ENCODE data around the gene GRK3. TPM values are rescaled to one million over a fixed set of nuclear protein-coding genes. Genes with fewer than 3 reads are reported as not detected.
"Not testable (repeated sequence)": the region's sequence is repeated elsewhere in the genome, so short reads cannot be mapped to it uniquely, and the experiment has no call there.

Gene GRK3
- total and polyA plus RNA-seq, 7 donors = 1.2 to 9.6 (median 7.2) TPM

DNA sequence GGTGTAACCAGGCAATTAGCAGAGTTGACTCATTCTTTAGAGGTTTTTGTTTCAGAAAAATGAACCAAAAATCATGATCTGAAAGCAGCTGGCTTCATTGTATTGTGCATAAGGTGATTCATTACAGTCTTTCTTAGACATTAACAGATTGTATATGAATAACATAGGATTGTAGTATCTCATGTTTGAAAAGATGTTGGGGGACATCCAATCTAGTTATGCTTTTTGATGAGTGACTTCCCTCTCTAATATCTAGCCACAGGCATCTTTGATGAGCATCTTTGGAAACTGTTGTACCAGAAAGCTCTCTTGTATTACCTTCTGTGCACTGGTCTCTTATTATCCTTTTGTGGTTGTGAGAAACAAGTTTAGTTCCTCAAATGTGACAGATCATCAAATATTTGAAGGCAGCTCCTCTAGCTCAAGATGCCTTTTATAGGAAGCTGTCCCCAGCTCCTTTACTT, 8.3 kb downstream of the GRK3 start:
- H3K27ac ChIP-seq = no peak overlapping the region
- DNase-seq = no peak
- H3K9me3 ChIP-seq = no peaks in the 10 kb centered on the region
- intact Hi-C loops (cut with DNase I) = no loop called here
- H3K36me3 ChIP-seq = no peaks in the 10 kb centered on the region
- TF ChIP-seq POLR2A (IDR thresholded peaks at IDR 0.05) (no peak), POLR2AphosphoS5 (IDR thresholded peaks at IDR 0.05) (no peak), EP300 (IDR thresholded peaks at IDR 0.05) (no peak)
- TF ChIP-seq, protein P1, sequence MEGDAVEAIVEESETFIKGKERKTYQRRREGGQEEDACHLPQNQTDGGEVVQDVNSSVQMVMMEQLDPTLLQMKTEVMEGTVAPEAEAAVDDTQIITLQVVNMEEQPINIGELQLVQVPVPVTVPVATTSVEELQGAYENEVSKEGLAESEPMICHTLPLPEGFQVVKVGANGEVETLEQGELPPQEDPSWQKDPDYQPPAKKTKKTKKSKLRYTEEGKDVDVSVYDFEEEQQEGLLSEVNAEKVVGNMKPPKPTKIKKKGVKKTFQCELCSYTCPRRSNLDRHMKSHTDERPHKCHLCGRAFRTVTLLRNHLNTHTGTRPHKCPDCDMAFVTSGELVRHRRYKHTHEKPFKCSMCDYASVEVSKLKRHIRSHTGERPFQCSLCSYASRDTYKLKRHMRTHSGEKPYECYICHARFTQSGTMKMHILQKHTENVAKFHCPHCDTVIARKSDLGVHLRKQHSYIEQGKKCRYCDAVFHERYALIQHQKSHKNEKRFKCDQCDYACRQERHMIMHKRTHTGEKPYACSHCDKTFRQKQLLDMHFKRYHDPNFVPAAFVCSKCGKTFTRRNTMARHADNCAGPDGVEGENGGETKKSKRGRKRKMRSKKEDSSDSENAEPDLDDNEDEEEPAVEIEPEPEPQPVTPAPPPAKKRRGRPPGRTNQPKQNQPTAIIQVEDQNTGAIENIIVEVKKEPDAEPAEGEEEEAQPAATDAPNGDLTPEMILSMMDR (IDR thresholded peaks at IDR 0.05) = no peak
- no peak overlapping the region for H3K4me3 ChIP-seq
- H3K4me1 ChIP-seq = no peaks in the 10 kb centered on the region
- H3K27me3 ChIP-seq = no peaks in the 10 kb centered on the region

DNA sequence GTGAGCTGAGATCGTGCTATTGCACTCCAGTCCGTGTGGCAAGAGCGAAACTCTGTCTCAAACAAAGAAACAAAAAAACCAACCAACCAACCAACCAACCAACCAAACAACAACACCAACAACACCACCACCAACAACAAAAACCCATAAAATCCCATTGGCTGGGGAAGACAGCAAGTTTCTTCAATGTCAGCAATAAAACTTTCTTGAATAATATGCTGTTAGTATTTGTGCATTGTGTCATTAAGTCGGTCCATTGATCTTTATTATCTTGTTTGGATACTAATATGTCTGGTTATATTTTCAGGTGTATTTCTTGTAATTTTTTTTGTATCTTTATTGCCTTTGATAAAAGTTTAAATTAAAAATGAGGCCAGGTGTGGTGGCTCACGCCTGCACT, 9.4 kb downstream of the GRK3 start:
- Histone ChIP-seq H3K27ac (no peak overlapping the region), H3K36me3 (no peaks in the 10 kb centered on the region), H3K27me3 (no peaks in the 10 kb centered on the region), H3K9me3 (no peaks in the 10 kb centered on the region), H3K4me3 (no peak overlapping the region), H3K4me1 (no peaks in the 10 kb centered on the region)
- TF ChIP-seq POLR2A (IDR thresholded peaks at IDR 0.05) = no peak
- TF ChIP-seq EP300 (IDR thresholded peaks at IDR 0.05) = no peak
- no peak for TF ChIP-seq POLR2AphosphoS5 (IDR thresholded peaks at IDR 0.05)
- TF ChIP-seq, protein P1 (IDR thresholded peaks at IDR 0.05) = no peak
- WGBS, 2 donors = 91 to 94% methylated on average over 5 of the region's 5 CpGs
- no peak for DNase-seq
- intact Hi-C loops (cut with DNase I) = no loop called here

DNA sequence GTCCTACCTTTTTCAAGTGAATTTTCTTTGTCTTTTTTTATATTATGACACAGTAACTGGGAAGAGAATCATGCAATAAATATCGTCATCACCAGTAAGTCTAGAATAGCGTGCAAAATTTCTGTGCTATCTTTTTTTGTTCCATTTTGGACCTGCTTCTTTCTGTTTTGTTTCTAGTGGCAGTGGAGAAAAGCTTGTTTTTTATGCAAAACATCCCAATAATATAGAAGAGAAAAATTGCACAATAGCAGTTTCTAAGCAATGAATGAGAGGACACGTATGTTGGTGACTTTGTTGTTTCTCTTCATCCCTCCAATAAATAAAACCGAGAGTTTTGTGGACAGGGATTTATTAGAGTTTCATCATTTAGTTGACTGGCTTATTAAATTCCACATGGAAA, 10.3 kb downstream of the GRK3 start:
- Histone ChIP-seq H3K4me1 (no peaks in the 10 kb centered on the region), H3K27ac (no peak overlapping the region), H3K4me3 (no peak overlapping the region), H3K27me3 (no peaks in the 10 kb centered on the region), H3K9me3 (no peaks in the 10 kb centered on the region), H3K36me3 (no peaks in the 10 kb centered on the region)
- TF ChIP-seq, protein P1 (IDR thresholded peaks at IDR 0.05) = no peak
- no peak for TF ChIP-seq EP300 (IDR thresholded peaks at IDR 0.05)
- TF ChIP-seq POLR2AphosphoS5 (IDR thresholded peaks at IDR 0.05) = no peak
- TF ChIP-seq POLR2A (IDR thresholded peaks at IDR 0.05) = no peak
- 88 to 92% methylated on average over 4 of the region's 4 CpGs for WGBS, 2 donors
- no peak for DNase-seq
- intact Hi-C loops (cut with DNase I) = no loop called here

DNA sequence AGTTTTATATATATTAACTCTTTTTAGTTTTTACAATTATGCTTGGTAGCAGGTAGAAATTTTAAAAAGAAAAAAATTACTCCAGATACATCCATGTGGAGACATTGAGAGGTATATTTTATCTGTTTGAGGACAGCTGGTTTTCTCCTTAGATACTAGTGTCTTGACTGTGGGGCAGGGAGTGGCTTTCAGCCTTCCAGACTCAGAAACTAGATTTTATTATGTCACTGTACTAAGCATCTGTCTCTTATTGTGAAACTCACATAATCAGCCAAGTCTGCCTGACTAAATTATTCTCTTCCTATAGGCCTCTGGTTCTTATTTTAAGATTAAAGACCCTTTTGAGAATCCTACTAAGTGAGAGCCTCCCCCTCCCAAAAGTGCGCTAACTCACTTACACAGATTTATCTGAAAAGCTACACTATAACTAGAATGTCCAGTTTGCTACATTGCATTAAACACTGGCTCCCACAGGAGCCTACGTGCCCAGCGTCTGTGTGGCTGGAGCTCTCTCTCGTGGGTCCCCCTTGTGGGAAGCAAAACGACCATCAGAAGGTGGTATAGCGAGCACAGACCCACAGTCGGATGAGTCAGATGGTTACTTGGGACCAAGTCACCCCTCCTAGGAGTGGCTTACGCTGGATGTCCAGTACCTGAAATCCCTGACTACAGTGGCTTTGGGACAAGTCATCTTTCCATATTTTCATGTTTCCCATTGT, 11.4 kb downstream of the GRK3 start:
- H3K27me3 ChIP-seq; intact Hi-C loops (cut with DNase I); H3K9me3 ChIP-seq; DNase-seq; H3K27ac ChIP-seq; H3K36me3 ChIP-seq; H3K4me3 ChIP-seq; H3K4me1 ChIP-seq: not testable (repeated sequence)
- 83 to 88% methylated on average over 8 of the region's 8 CpGs for WGBS, 2 donors

DNA sequence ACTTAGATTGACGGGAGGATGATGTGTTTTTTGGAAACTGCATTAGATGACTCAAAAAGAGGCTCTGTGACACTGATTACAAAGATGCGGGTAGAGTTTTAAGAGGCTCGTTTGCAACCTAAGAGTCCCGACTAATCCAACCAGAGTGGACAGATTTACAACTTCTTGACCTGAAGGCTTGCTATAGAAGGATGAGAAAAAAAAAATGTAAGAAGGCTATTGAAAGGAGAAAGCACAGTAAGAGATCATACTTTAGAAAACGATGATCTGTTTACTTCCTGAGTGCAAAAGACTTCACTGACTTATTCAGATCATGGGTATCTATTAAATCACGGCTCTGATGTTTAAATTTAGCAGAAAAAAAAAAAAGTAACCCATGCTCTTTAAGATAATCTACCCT, 17.0 kb downstream of the GRK3 start:
- intact Hi-C loops (cut with DNase I) = not testable (repeated sequence)
- 56 to 63% methylated on average over 6 of the region's 6 CpGs for WGBS, 2 donors
- peaks cover 0 to 11% (median 8%) of the 10 kb centered on the region in 4 donors for H3K4me1 ChIP-seq

DNA sequence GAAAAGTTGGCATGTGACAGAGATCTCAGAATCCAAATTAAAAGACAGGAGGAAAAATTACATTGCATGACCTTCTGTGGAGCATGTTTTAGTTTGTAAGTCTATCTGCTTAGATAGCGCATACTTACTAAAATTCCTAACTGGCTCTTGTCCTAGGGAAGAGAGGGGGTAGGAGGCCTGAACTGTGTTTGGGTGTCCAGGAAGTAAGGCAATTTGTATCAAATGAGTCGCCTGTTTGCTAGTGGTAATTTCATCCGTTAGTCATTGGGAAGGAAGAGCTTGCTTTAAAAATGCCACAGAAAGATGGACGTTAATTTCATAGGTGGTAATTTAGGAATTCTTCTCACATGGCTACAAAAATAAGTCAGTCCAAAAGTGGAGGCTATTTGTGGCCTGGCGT, 18.5 kb downstream of the GRK3 start:
- Histone ChIP-seq H3K36me3 (no peaks in the 10 kb centered on the region), H3K27ac (no peak overlapping the region), H3K4me3 (no peak overlapping the region), H3K9me3 (no peaks in the 10 kb centered on the region), H3K27me3 (no peaks in the 10 kb centered on the region), H3K4me1 (peaks cover 0 to 11% (median 8%) of the 10 kb centered on the region in 4 donors)
- no peak for DNase-seq
- TF ChIP-seq EP300 (IDR thresholded peaks at IDR 0.05) (no peak), POLR2AphosphoS5 (IDR thresholded peaks at IDR 0.05) (no peak), POLR2A (IDR thresholded peaks at IDR 0.05) (no peak)
- TF ChIP-seq, protein P1 (IDR thresholded peaks at IDR 0.05) = no peak
- intact Hi-C loops (cut with DNase I) = no loop called here
- 63 to 74% methylated on average over 5 of the region's 5 CpGs for WGBS, 2 donors

More for the DNA sequence above, 17.0 kb downstream of the GRK3 start:
- H3K9me3 ChIP-seq, H3K27ac ChIP-seq, DNase-seq, H3K36me3 ChIP-seq, H3K27me3 ChIP-seq, H3K4me3 ChIP-seq: not testable (repeated sequence)

DNA sequence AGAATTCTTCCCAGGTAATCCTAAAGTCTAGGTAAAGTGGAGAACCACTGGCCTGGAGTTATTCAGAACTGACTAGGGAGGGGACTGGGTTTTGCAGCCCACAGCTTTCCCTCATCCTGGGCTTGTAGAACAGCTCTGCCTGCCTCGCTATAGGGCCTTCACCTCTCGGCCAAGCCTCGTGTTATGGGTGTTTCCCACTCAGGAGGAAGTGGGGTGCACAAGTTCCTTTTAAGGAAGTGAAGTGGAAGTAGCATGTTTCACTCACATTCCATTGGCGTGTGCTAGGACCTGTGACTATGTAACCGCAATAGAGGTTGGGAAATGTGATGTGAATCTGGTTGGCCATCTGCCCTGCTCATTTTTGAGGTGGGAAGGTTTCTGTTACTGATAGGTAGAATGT, 20.5 kb downstream of the GRK3 start:
- H3K9me3 ChIP-seq; intact Hi-C loops (cut with DNase I): not testable (repeated sequence)

DNA sequence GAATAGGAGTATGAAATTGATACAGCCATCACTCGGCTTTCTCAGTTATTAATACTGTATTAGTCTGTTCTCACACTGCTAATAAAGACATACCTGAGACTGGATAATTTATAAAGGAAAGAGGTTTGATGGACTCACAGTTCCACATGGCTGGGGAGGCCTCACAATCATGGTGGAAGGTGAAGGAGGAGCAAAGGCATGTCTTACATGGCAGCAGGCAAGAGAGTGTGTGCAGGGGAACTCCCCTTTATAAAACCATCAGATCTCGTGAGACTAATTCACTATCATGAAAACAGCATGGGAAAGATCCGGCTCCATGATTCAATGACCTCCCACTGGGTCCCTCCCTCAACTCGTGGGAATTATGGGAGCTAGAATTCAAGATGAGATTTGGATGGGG, 25.2 kb downstream of the GRK3 start:
- H3K4me3 ChIP-seq; H3K27ac ChIP-seq; H3K36me3 ChIP-seq; H3K9me3 ChIP-seq; H3K4me1 ChIP-seq; DNase-seq; H3K27me3 ChIP-seq; intact Hi-C loops (cut with DNase I): not testable (repeated sequence)
- 83 to 93% methylated on average over 4 of the region's 4 CpGs for WGBS, 2 donors

More for the DNA sequence above, 20.5 kb downstream of the GRK3 start:
- H3K4me1 ChIP-seq = peaks cover 0 to 11% (median 8%) of the 10 kb centered on the region in 4 donors
- H3K27ac ChIP-seq, H3K4me3 ChIP-seq, DNase-seq, H3K36me3 ChIP-seq, H3K27me3 ChIP-seq: not testable (repeated sequence)
- WGBS, 2 donors = 65 to 67% methylated on average over 5 of the region's 5 CpGs
